CD8-positive, alpha-beta memory T cell (primary cell): Measurements from ENCODE around the gene AGRN. TPM values are rescaled to one million over a fixed set of nuclear protein-coding genes. Genes with fewer than 3 reads are reported as not detected.
A peak's percentile ranks its signal among the peaks of the same experiment; 100 is the strongest.

Experiments used
- CTCF ChIA-PET: fragments of 350-600 bp; sonication (Branson Sonifier 250); formaldehyde crosslinking; loops from one replicate; lab custom pipeline; 2021; ENCODE audit warnings: antibody characterized with exemption; lab: Charles Lee
- POLR2A ChIA-PET: fragments of 350-600 bp; sonication (Branson Sonifier 250); formaldehyde crosslinking; loops from one replicate; lab custom pipeline; 2021; ENCODE audit warnings: antibody characterized with exemption; lab: Charles Lee
- DNase-seq, 5 donors: peaks; one replicate each; pipeline versions ENCODE4 v3.0.0 to v3.0.0-alpha.2; 2020 to 2022; ENCODE audit warnings: mixed read lengths in 1 of 5
- H3K27ac ChIP-seq: one replicate; pipeline ENCODE4 v1.7.0; 2013; ENCODE audit warnings: low read depth, mild to moderate bottlenecking, low read length, moderate library complexity
- H3K27me3 ChIP-seq: 2 replicates; pipeline ENCODE4 v1.7.0; 2013; ENCODE audit warnings: low read length, mild to moderate bottlenecking; ENCODE audit not compliant: insufficient read depth, poor library complexity, severe bottlenecking
- H3K36me3 ChIP-seq: 2 replicates; pipeline ENCODE4 v1.7.0; 2013; ENCODE audit warnings: mild to moderate bottlenecking, low read length, moderate library complexity; ENCODE audit not compliant: insufficient read depth
- H3K4me1 ChIP-seq: 2 replicates; pipeline ENCODE4 v1.7.0; 2013; ENCODE audit warnings: mild to moderate bottlenecking, low read length, moderate library complexity; ENCODE audit not compliant: insufficient read depth
- H3K4me3 ChIP-seq: 2 replicates; pipeline ENCODE4 v1.7.0; 2013; ENCODE audit warnings: mild to moderate bottlenecking, low read length
- H3K9me3 ChIP-seq: 2 replicates; pipeline ENCODE4 v1.7.0; 2013; ENCODE audit warnings: mild to moderate bottlenecking, low read length
- H3K27ac Mint-ChIP-seq, 8 donors: one replicate each; pipeline ENCODE4 v1.8.0; 2020 to 2021; ENCODE audit warnings: mixed read lengths in 8 of 8, mild to moderate bottlenecking in 6 of 8, inconsistent platforms in 3 of 8, moderate library complexity in 3 of 8
- H3K27me3 Mint-ChIP-seq, 2 donors: one replicate each; pipeline ENCODE4 v1.8.0; 2020 to 2021; ENCODE audit warnings: mixed read lengths in 2 of 2, mild to moderate bottlenecking in 1 of 2, moderate library complexity in 1 of 2
- H3K36me3 Mint-ChIP-seq, 3 donors: one replicate each; pipeline ENCODE4 v1.8.0; 2020 to 2021; ENCODE audit warnings: mixed read lengths in 3 of 3, inconsistent platforms in 1 of 3, mild to moderate bottlenecking in 1 of 3
- H3K4me1 Mint-ChIP-seq, 3 donors: one replicate each; pipeline ENCODE4 v1.8.0; 2020 to 2021; ENCODE audit warnings: mixed read lengths in 3 of 3, inconsistent platforms in 1 of 3, mild to moderate bottlenecking in 1 of 3
- H3K4me3 Mint-ChIP-seq, 7 donors: one replicate each; pipeline ENCODE4 v1.8.0; 2020 to 2021; ENCODE audit warnings: mixed read lengths in 7 of 7, mild to moderate bottlenecking in 6 of 7, moderate library complexity in 4 of 7, inconsistent platforms in 2 of 7
- H3K9me3 Mint-ChIP-seq, 5 donors: one replicate each; pipeline ENCODE4 v1.8.0; 2020 to 2022; ENCODE audit warnings: mixed read lengths in 5 of 5, mild to moderate bottlenecking in 3 of 5, moderate library complexity in 2 of 5, inconsistent platforms in 1 of 5
- polyA plus RNA-seq: library from polyadenylated mRNA; unstranded; fragments of 300-500 nt; fragmentation: Illumina TruSeq; gene quantifications from one replicate; pipeline ENCODE4 v1.2.3, GENCODE V29; 2021
- total RNA-seq, 2 experiments: library from RNA; stranded (reverse); gene quantifications; one replicate each; pipeline ENCODE4 v1.2.3, GENCODE V29; 2021

AGRN gene
- total and polyA plus RNA-seq, 3 experiments from 2014 or later, result 7.1 to 8.0 TPM; not detected in 1

DNA sequence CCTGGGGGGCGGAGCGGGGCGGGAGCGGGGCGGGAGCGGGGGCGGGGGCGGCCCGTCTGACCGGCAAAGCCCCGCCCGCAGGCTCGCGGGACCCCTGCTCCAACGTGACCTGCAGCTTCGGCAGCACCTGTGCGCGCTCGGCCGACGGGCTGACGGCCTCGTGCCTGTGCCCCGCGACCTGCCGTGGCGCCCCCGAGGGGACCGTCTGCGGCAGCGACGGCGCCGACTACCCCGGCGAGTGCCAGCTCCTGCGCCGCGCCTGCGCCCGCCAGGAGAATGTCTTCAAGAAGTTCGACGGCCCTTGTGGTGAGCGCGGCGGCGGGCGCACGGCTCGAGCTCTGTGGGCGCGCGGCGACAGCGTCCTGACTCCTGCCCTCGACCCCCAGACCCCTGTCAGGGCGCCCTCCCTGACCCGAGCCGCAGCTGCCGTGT, 21.2 kb downstream of the AGRN start:
- Mint-ChIP-seq H3K9me3 (no peaks in the 10 kb centered on the region), H3K27ac (no peak overlapping the region), H3K36me3 (no peaks in the 10 kb centered on the region), H3K27me3 (peaks cover 5 to 24% of the 10 kb centered on the region in 2 donors), H3K4me1 (peaks cover 6 to 20% (median 10%) of the 10 kb centered on the region in 3 donors), H3K4me3 (no peak overlapping the region)
- ChIA-PET CTCF (interaction anchor here (1.1 to 2.1 kb wide), 2 partner anchors 27 to 40 kb away, joined by 3 to 7 read pairs; partner anchors contain the start of gene ISG15), POLR2A (no interaction called here)
- H3K9me3 ChIP-seq, result no peaks in the 10 kb centered on the region
- no peak overlapping the region for H3K4me3 ChIP-seq
- no peak overlapping the region for H3K27ac ChIP-seq
- peaks cover 17% of the 10 kb centered on the region for H3K4me1 ChIP-seq
- peak in 1 of 5 donors; percentile 34 for DNase-seq
- H3K27me3 ChIP-seq, result peaks cover 6% of the 10 kb centered on the region
- H3K36me3 ChIP-seq, result no peaks in the 10 kb centered on the region

DNA sequence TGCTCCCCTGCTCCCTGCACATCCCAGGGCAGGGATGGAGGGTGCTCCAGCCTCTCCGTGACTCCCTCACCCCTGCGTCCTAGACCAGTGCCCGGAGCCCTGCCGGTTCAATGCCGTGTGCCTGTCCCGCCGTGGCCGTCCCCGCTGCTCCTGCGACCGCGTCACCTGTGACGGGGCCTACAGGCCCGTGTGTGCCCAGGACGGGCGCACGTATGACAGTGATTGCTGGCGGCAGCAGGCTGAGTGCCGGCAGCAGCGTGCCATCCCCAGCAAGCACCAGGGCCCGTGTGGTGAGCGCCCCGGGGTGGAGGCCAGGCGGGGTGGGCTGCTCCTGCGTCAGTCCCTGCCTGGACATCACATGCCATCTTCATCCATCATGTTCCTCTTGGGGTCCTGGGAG, 22.0 kb downstream of the AGRN start:
- Mint-ChIP-seq H3K27me3 (peaks cover 2 to 23% of the 10 kb centered on the region in 2 donors), H3K4me3 (no peak overlapping the region), H3K36me3 (no peaks in the 10 kb centered on the region), H3K27ac (no peak overlapping the region), H3K4me1 (peaks cover 6 to 20% (median 10%) of the 10 kb centered on the region in 3 donors), H3K9me3 (no peaks in the 10 kb centered on the region)
- H3K27ac ChIP-seq, result no peak overlapping the region
- H3K9me3 ChIP-seq, result no peaks in the 10 kb centered on the region
- no peak for DNase-seq
- peaks cover 17% of the 10 kb centered on the region for H3K4me1 ChIP-seq
- CTCF ChIA-PET, result no interaction called here
- H3K27me3 ChIP-seq, result peaks cover 3% of the 10 kb centered on the region
- H3K36me3 ChIP-seq, result no peaks in the 10 kb centered on the region
- no peak overlapping the region for H3K4me3 ChIP-seq
- POLR2A ChIA-PET, result no interaction called here

DNA sequence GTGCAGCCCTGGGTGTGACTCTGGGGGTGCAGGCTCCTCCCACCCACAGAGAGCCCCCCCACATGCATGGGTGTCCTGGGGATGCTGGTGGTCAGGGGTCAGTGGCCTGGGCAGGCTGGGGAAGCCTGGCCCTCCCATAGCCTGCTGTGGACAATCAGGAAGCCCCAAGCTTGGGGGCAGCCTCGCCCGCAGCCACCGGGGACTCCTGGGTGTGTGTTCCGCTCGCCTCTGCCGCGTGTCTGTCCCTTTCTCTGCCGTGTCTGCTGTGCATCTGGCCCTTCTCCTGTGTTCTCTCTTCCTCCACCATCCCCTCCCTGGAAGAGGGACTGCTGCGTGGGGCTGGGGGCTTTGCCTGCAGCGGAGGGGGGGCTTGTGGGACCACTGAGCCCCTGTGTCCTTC, 22.9 kb downstream of the AGRN start:
- Histone ChIP-seq H3K4me1 (peaks cover 17% of the 10 kb centered on the region), H3K4me3 (no peak overlapping the region), H3K27me3 (peaks cover 3% of the 10 kb centered on the region), H3K36me3 (no peaks in the 10 kb centered on the region), H3K27ac (no peak overlapping the region), H3K9me3 (no peaks in the 10 kb centered on the region)
- ChIA-PET POLR2A (no interaction called here), CTCF (no interaction called here)
- Mint-ChIP-seq H3K9me3 (no peaks in the 10 kb centered on the region), H3K27ac (no peak overlapping the region), H3K4me3 (no peak overlapping the region), H3K4me1 (peaks cover 6 to 20% (median 10%) of the 10 kb centered on the region in 3 donors), H3K27me3 (peaks cover 2 to 16% of the 10 kb centered on the region in 2 donors), H3K36me3 (no peaks in the 10 kb centered on the region)
- no peak for DNase-seq

GRCh38 chr1:1043411-1043810, 23.5 kb downstream of the AGRN start:
- peaks cover 17% of the 10 kb centered on the region for H3K4me1 ChIP-seq
- H3K27ac ChIP-seq, result no peak overlapping the region
- no peak for DNase-seq
- Mint-ChIP-seq H3K36me3 (no peaks in the 10 kb centered on the region), H3K27ac (no peak overlapping the region), H3K4me1 (peaks cover 6 to 18% (median 10%) of the 10 kb centered on the region in 3 donors), H3K9me3 (no peaks in the 10 kb centered on the region), H3K4me3 (peak overlapping the region in 1 of 7 donors; percentile 36), H3K27me3 (peaks cover 2 to 13% of the 10 kb centered on the region in 2 donors)
- H3K36me3 ChIP-seq, result no peaks in the 10 kb centered on the region
- POLR2A ChIA-PET, result no interaction called here
- CTCF ChIA-PET, result no interaction called here
- H3K4me3 ChIP-seq, result no peak overlapping the region
- no peaks in the 10 kb centered on the region for H3K9me3 ChIP-seq
- H3K27me3 ChIP-seq, result peaks cover 3% of the 10 kb centered on the region

DNA sequence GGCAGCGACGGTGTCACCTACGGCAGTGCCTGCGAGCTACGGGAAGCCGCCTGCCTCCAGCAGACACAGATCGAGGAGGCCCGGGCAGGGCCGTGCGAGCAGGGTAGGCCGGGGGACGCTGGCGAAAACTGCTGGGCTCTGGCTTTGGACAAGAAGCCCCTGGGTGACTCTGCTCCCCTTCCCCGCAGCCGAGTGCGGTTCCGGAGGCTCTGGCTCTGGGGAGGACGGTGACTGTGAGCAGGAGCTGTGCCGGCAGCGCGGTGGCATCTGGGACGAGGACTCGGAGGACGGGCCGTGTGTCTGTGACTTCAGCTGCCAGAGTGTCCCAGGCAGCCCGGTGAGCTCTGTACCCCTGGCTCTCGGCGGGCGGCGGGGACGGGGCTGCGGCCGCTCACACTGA, 24.0 kb downstream of the AGRN start:
- H3K4me3 Mint-ChIP-seq, result no peak overlapping the region
- H3K27ac Mint-ChIP-seq, result no peak overlapping the region

GRCh38 chr1:1044455-1045078, 24.6 kb downstream of the AGRN start:
- CTCF ChIA-PET, result interaction anchor here (1.1 kb wide), 2 partner anchors 19 to 42 kb away, joined by 4 read pairs; no protein-coding TSS in a partner anchor
- no peaks in the 10 kb centered on the region for H3K36me3 Mint-ChIP-seq
- no peaks in the 10 kb centered on the region for H3K9me3 ChIP-seq
- no peaks in the 10 kb centered on the region for H3K36me3 ChIP-seq
- peaks cover 0 to 1% of the 10 kb centered on the region in 2 donors for H3K27me3 Mint-ChIP-seq
- no peak overlapping the region for H3K27ac ChIP-seq
- POLR2A ChIA-PET, result no interaction called here
- H3K27ac Mint-ChIP-seq, result no peak overlapping the region
- H3K27me3 ChIP-seq, result no peaks in the 10 kb centered on the region
- peaks cover 3 to 7% (median 3%) of the 10 kb centered on the region in 3 donors for H3K4me1 Mint-ChIP-seq
- H3K4me3 Mint-ChIP-seq, result peak overlapping the region in 2 of 7 donors; percentile 2 to 19
- no peak for DNase-seq
- no peaks in the 10 kb centered on the region for H3K9me3 Mint-ChIP-seq
- peaks cover 9% of the 10 kb centered on the region for H3K4me1 ChIP-seq
- no peak overlapping the region for H3K4me3 ChIP-seq

More for the DNA sequence above, 24.0 kb downstream of the AGRN start:
- no peaks in the 10 kb centered on the region for H3K36me3 ChIP-seq
- CTCF ChIA-PET, result interaction anchor here (1.1 kb wide), 2 partner anchors 20 to 42 kb away, joined by 4 read pairs; no protein-coding TSS in a partner anchor
- peaks cover 16% of the 10 kb centered on the region for H3K4me1 ChIP-seq
- H3K36me3 Mint-ChIP-seq, result no peaks in the 10 kb centered on the region
- no peak for DNase-seq
- H3K4me3 ChIP-seq, result no peak overlapping the region
- H3K9me3 Mint-ChIP-seq, result no peaks in the 10 kb centered on the region
- H3K27ac ChIP-seq, result no peak overlapping the region
- H3K9me3 ChIP-seq, result no peaks in the 10 kb centered on the region
- peaks cover 6 to 13% (median 6%) of the 10 kb centered on the region in 3 donors for H3K4me1 Mint-ChIP-seq
- H3K27me3 Mint-ChIP-seq, result peaks cover 0 to 8% of the 10 kb centered on the region in 2 donors
- POLR2A ChIA-PET, result no interaction called here
- peaks cover under 1% of the 10 kb centered on the region for H3K27me3 ChIP-seq

GRCh38 chr1:1045129-1045528, 25.2 kb downstream of the AGRN start:
- peaks cover 4% of the 10 kb centered on the region for H3K4me1 ChIP-seq
- ChIA-PET POLR2A (no interaction called here), CTCF (interaction anchor here (1.1 kb wide), 2 partner anchors 19 to 43 kb away, joined by 4 read pairs; no protein-coding TSS in a partner anchor)
- peaks cover 0 to 1% (median 0%) of the 10 kb centered on the region in 3 donors for H3K4me1 Mint-ChIP-seq
- no peaks in the 10 kb centered on the region for H3K27me3 ChIP-seq
- H3K4me3 Mint-ChIP-seq, result no peak overlapping the region
- no peaks in the 10 kb centered on the region for H3K9me3 ChIP-seq
- H3K27me3 Mint-ChIP-seq, result no peaks in the 10 kb centered on the region
- no peaks in the 10 kb centered on the region for H3K36me3 ChIP-seq
- no peaks in the 10 kb centered on the region for H3K9me3 Mint-ChIP-seq
- no peak overlapping the region for H3K27ac Mint-ChIP-seq
- no peaks in the 10 kb centered on the region for H3K36me3 Mint-ChIP-seq
- DNase-seq, result no peak
- H3K4me3 ChIP-seq, result no peak overlapping the region
- no peak overlapping the region for H3K27ac ChIP-seq

GRCh38 chr1:1046243-1046642, 26.3 kb downstream of the AGRN start:
- H3K27ac ChIP-seq, result no peak overlapping the region
- H3K4me1 ChIP-seq, result no peaks in the 10 kb centered on the region
- ChIA-PET POLR2A (no interaction called here), CTCF (no interaction called here)
- H3K36me3 ChIP-seq, result no peaks in the 10 kb centered on the region
- Mint-ChIP-seq H3K27me3 (no peaks in the 10 kb centered on the region), H3K4me1 (no peaks in the 10 kb centered on the region), H3K36me3 (no peaks in the 10 kb centered on the region), H3K9me3 (no peaks in the 10 kb centered on the region), H3K4me3 (no peak overlapping the region), H3K27ac (no peak overlapping the region)
- no peak overlapping the region for H3K4me3 ChIP-seq
- no peaks in the 10 kb centered on the region for H3K9me3 ChIP-seq
- no peak for DNase-seq
- H3K27me3 ChIP-seq, result no peaks in the 10 kb centered on the region
